ENCODE results near the gene SSBP2. TPM values are rescaled to one million over a fixed set of nuclear protein-coding genes. Genes with fewer than 3 reads are reported as not detected.

Gene SSBP2
- total RNA-seq, 4 donors from 2014 or later, result 17.1 to 80.3 (median 24.2) TPM

DNA sequence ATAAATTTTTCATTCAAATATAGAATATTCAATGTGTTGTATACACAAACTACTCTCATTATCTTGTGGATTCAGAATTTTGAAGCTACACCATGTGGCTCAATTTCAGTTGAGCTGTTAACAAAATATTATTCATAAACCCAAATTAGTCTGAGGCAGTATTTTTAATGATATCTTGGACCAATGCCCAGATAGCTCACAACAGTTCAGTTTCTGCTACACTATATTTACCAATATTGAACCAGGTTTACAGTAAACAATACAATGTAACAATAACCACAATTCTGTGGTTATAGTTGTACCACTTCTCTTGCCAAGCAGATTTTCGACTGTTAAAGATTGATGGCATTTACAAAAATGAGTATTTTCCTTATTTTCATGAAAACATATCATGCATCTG is 99.9 kb downstream of the SSBP2 start:
- peaks cover 0 to 20% (median 0%) of the 10 kb centered on the region in 3 donors for H3K36me3 ChIP-seq
- WGBS, 2 donors, result 50 to 70% methylated on average over 1 of the region's 1 CpG
- no peak overlapping the region for H3K27ac ChIP-seq
- H3K4me3 ChIP-seq, result no peak overlapping the region
- intact Hi-C loops (cut with DNase I), result no loop called here
- H3K27me3 ChIP-seq, result no peaks in the 10 kb centered on the region
- H3K4me1 ChIP-seq, result no peaks in the 10 kb centered on the region
- TF ChIP-seq POLR2A (IDR thresholded peaks at IDR 0.05) (no peak), CTCF (IDR thresholded peaks at IDR 0.05) (no peak)
- no peaks in the 10 kb centered on the region for H3K9me3 ChIP-seq
- no peak for DNase-seq

DNA sequence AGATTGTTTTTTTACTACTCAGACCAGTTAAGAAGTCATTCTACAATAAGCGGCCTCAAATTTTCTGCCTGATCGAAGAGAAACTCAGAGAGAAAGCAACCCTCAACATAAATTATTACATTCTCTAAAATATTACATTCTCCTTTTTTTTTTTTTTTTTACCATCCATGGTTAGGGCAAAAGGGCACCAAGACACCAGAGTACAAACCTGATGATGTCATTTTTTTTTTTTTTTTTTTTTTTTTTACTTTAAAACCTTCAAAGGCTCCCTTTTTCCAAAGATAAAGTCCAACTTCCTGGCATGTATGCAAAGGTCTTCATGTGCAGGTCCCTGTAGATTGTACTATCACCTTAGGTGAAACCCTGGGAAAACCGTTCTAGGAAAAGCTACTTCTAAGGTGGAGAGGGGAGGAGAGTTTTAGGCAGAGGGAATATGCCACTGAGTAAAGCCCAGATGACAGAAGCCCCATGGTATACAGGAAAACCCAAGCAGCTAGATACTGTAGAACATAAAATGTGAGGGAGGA is 104.4 kb downstream of the SSBP2 start:
- no peak overlapping the region for H3K27ac ChIP-seq
- no peak for TF ChIP-seq CTCF (IDR thresholded peaks at IDR 0.05)
- no peak for TF ChIP-seq POLR2A (IDR thresholded peaks at IDR 0.05)
- H3K9me3 ChIP-seq, result no peaks in the 10 kb centered on the region
- WGBS, 2 donors, result 97 to 98% methylated on average over 3 of the region's 3 CpGs
- H3K4me1 ChIP-seq, result no peaks in the 10 kb centered on the region
- no peak for DNase-seq
- H3K36me3 ChIP-seq, result peaks cover 0 to 25% (median 0%) of the 10 kb centered on the region in 3 donors
- no peaks in the 10 kb centered on the region for H3K27me3 ChIP-seq
- H3K4me3 ChIP-seq, result no peak overlapping the region
- intact Hi-C loops (cut with DNase I), result no loop called here

DNA sequence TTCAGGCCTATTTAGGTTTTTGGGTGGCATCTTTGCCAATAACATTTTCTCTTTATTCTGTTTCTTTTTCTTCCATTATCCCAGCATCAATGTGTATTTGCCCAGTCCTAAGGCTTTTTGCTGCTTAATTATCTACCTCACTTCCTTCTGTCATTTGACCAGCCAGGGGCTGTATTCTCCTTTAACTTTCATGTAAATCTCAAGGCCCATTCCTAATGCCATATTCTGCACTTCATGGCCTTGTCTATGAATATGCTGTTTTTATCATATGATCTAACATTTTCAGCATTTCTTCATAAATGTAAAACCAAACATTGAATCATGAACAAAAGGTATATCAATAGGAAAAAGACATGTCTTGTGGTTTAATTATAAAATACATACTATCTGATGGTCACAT is 108.7 kb downstream of the SSBP2 start:
- Histone ChIP-seq H3K4me1 (no peaks in the 10 kb centered on the region), H3K27me3 (no peaks in the 10 kb centered on the region), H3K27ac (no peak overlapping the region), H3K4me3 (no peak overlapping the region), H3K9me3 (no peaks in the 10 kb centered on the region), H3K36me3 (peaks cover 0 to 13% (median 0%) of the 10 kb centered on the region in 3 donors)
- intact Hi-C loops (cut with DNase I), result no loop called here
- no peak for DNase-seq
- TF ChIP-seq CTCF (IDR thresholded peaks at IDR 0.05) (no peak), POLR2A (IDR thresholded peaks at IDR 0.05) (no peak)

- 71 to 85% methylated on average over 1 of the region's 1 CpG for WGBS, 2 donors
- Histone ChIP-seq H3K9me3 (no peaks in the 10 kb centered on the region), H3K27me3 (no peaks in the 10 kb centered on the region), H3K4me1 (no peaks in the 10 kb centered on the region), H3K27ac (no peak overlapping the region), H3K36me3 (peaks cover 0 to 23% (median 0%) of the 10 kb centered on the region in 3 donors), H3K4me3 (no peak overlapping the region)
- no peak for TF ChIP-seq CTCF (IDR thresholded peaks at IDR 0.05)
- TF ChIP-seq POLR2A (IDR thresholded peaks at IDR 0.05), result no peak
- no peak for DNase-seq
- intact Hi-C loops (cut with DNase I), result no loop called here
Measured at GRCh38 chr5:81639556-81639955, 111.3 kb downstream of the SSBP2 start.

- no peaks in the 10 kb centered on the region for H3K4me1 ChIP-seq
- 76 to 90% methylated on average over 1 of the region's 1 CpG for WGBS, 2 donors
- H3K27me3 ChIP-seq, result no peaks in the 10 kb centered on the region
- no peak for DNase-seq
- H3K4me3 ChIP-seq, result no peak overlapping the region
- peaks cover 0 to 23% (median 0%) of the 10 kb centered on the region in 3 donors for H3K36me3 ChIP-seq
- H3K27ac ChIP-seq, result no peak overlapping the region
- no peak for TF ChIP-seq POLR2A (IDR thresholded peaks at IDR 0.05)
- no peak for TF ChIP-seq CTCF (IDR thresholded peaks at IDR 0.05)
- intact Hi-C loops (cut with DNase I), result no loop called here
- no peaks in the 10 kb centered on the region for H3K9me3 ChIP-seq
Measured at GRCh38 chr5:81638471-81638870, 112.4 kb downstream of the SSBP2 start.

All from esophagus squamous epithelium (tissue), 5 donors.